NCI-H510A (cell line): Measurements from ENCODE around the gene ABCA12.

Source experiments
- DNase-seq: peaks from one replicate; lab custom pipeline; 2025; lab: John Stamatoyannopoulos, UW

The ABCA12 gene

GRCh38 chr2:215038421-215038820 is 100.0 kb downstream of the ABCA12 start:
- DNase-seq = no peak

GRCh38 chr2:215036314-215036713 is 102.1 kb downstream of the ABCA12 start:
- DNase-seq = no peak

GRCh38 chr2:215034154-215034553 is 104.3 kb downstream of the ABCA12 start:
- no peak for DNase-seq

- no peak for DNase-seq
Measured at GRCh38 chr2:215032153-215032552, 106.3 kb downstream of the ABCA12 start.

GRCh38 chr2:215031321-215031720 is 107.1 kb downstream of the ABCA12 start:
- no peak for DNase-seq

GRCh38 chr2:215029936-215030335 is 108.5 kb downstream of the ABCA12 start:
- no peak for DNase-seq

- no peak for DNase-seq
Measured at GRCh38 chr2:215028231-215028630, 110.2 kb downstream of the ABCA12 start.

GRCh38 chr2:215027779-215028178 is 110.6 kb downstream of the ABCA12 start:
- no peak for DNase-seq

- no peak for DNase-seq
Measured at GRCh38 chr2:215022910-215023309, 115.5 kb downstream of the ABCA12 start.

GRCh38 chr2:215022418-215022817 is 116.0 kb downstream of the ABCA12 start:
- no peak for DNase-seq

GRCh38 chr2:215020283-215020682 is 118.1 kb downstream of the ABCA12 start:
- no peak for DNase-seq

- DNase-seq = no peak
Measured at GRCh38 chr2:215019521-215020145, 118.8 kb downstream of the ABCA12 start.

GRCh38 chr2:215019085-215019484 is 119.3 kb downstream of the ABCA12 start:
- no peak for DNase-seq

- no peak for DNase-seq
Measured at GRCh38 chr2:215015421-215015820, 123.0 kb downstream of the ABCA12 start.

- DNase-seq = no peak
Measured at GRCh38 chr2:215010390-215010789, 128.0 kb downstream of the ABCA12 start.

- DNase-seq = no peak
Measured at GRCh38 chr2:215003001-215003400, 135.4 kb downstream of the ABCA12 start.

- peak; percentile 35 for DNase-seq
Measured at GRCh38 chr2:215002500-215002899, 135.9 kb downstream of the ABCA12 start.

GRCh38 chr2:215000721-215001120 is 137.7 kb downstream of the ABCA12 start:
- no peak for DNase-seq

- no peak for DNase-seq
Measured at GRCh38 chr2:214995926-214996670, 142.3 kb downstream of the ABCA12 start.

- no peak for DNase-seq
Measured at GRCh38 chr2:214995409-214995808, 143.0 kb downstream of the ABCA12 start.

GRCh38 chr2:214992911-214993310 is 145.5 kb downstream of the ABCA12 start:
- no peak for DNase-seq

- no peak for DNase-seq
Measured at GRCh38 chr2:214989187-214989586, 149.2 kb downstream of the ABCA12 start.

- DNase-seq = no peak
Measured at GRCh38 chr2:214987261-214987660, 151.2 kb downstream of the ABCA12 start.

- DNase-seq = no peak
Measured at GRCh38 chr2:214985619-214986018, 152.8 kb downstream of the ABCA12 start.
